Globus pallidus (tissue), 1 donor: ENCODE measurements around the gene DAG1.

ENCODE experiments used
- DNase-seq: peaks from one replicate; pipeline ENCODE4 v3.0.0-alpha.2; 2015; ENCODE audit warnings: low spot score

The DAG1 gene

DNA sequence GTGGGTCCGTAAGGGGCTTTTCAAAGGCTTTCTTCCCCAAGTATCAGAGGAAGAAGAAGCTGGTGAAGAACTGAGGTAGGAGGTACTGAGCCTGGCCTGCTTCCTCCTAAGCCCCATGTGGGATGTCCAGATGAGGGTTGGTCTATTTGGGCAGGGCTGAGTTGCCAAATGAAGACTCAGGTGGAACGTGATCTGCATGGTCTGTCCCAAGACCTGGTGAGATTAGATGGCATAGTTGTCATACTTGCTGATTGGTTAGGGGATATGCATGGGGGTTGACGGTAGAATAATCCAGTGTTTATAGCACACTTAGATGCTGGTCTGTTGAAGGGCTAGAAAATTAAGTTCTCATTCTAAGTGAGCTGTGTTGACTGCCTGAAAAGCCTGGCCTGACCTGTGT lies 47.9 kb downstream of the DAG1 start:
- DNase-seq, result no peak

DNA sequence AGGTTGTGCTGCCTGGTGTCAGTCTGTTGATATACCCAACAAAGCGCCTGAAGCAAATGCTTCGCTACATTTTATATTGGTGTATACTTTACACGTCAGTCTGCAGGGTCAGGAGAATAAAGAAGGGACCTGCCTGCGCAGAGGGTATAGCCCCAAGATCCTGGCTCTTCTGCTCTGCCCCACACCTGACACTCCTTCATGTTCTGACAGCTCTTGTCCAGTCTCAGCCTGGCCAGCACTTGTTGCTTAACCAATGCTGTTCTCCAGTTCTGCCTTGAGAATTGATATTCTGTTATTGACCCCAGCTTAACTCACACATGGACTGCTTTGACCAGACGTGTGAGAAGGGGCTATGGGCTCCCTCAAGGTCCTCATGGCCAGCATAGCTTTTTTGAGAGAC lies 48.4 kb downstream of the DAG1 start:
- no peak for DNase-seq

DNA sequence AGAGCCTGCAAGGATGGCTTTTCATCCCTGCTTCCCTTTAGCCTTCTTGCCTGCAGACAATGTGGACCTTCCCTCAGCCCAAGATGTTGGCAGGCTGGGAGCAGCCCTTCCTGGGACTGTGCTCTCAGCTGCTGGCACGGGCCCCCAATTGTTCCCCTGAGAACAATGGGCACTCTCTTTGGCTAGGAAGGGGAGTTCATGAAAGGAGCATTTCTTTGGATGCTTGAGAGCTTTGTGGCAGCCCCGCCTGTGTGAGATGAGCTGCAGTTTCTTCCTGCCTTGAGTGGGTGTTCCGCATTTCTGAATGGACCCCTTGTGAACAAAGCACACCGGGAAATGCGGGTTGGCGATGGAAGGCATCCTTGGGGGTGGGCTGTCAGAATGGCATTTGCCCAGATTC lies 49.2 kb downstream of the DAG1 start:
- peak; percentile 93 for DNase-seq

DNA sequence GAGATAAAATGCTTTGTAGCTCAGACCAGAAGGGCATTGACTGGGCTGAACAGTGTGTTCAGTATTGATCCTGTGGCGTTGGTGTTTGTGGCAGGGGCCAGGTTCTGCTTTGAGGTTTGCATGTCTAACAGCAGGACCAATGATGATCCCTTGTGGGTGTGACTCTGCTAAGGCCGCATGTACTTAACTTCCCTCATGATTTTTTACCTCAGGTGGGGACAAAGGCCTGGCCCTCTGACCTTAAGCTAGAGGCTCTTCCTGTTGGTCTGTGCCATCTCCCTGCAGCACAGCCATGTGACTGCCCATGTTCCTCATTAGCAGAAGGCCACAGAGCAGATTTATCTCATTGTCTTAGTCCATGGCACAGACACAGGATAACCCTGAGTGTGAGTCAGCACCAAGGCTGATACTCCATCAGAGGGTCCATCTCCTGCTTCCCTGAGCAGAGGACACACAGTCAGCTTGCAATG lies 49.9 kb downstream of the DAG1 start:
- DNase-seq, result no peak

DNA sequence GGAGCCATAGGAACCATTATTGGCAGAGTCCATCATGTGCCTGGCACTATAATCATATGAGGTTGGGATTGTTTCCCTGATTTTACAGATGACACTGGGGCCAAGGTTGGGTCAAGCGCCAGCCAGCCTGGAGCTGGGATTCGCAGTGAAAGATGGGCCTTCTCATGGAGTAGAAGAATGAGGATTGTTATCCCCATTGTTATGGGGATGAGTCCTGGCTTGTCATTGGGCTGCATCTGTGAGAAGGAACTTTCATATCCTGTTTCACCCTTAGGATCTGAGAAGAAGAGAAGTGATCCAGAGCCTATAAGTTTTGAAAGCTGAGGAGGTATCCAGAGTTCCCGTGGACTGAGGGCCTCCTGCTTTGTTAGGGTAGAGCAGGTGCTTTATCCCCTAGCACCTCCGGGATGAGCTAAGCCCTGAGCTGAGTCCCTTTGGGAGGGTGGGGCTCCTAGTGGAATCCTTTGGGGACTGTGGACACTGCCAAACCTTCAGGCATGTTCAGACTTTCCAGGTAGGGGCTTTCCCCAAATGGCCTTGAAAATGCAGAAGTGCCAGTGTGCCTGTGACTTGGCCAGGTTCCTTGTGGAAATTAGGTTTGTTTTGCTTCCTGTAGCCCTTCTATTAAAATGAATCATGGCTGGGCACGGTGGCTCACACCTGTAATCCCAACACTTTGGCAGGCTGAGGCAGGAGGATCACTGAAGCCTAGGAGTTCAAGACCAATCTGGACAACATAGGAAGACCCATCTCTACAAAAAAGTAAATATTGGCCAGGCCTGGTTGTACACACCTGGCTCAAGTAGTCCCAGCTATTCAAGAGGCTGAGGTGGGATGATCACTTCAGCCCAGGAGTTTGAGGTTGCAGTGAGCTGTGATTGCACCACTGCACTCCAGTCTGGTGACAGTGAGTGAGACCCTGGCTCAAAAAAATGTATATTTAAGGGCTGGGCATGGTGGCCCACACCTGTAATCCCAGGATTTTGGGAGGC lies 54.0 kb downstream of the DAG1 start:
- DNase-seq, result no peak

DNA sequence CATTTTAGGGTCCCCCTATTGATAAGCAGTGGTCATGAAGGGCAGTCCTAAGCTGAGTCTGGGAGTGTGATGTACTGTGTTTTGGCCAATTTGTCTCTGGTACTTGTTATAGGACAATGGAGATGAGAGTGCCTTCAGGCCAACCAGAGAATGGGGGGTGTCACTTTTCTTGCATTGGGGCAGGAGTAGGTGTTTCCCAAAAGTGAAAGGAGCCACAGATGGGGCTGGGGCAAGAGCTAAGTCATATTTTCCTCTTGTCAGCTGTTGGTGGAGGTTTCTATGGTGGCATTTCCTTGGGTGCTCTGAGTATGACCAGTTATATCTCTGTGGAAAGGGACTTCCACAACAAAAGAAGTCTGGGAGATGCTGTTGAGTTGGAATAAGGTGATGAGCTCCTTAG lies 59.5 kb downstream of the DAG1 start:
- DNase-seq, result no peak

DNA sequence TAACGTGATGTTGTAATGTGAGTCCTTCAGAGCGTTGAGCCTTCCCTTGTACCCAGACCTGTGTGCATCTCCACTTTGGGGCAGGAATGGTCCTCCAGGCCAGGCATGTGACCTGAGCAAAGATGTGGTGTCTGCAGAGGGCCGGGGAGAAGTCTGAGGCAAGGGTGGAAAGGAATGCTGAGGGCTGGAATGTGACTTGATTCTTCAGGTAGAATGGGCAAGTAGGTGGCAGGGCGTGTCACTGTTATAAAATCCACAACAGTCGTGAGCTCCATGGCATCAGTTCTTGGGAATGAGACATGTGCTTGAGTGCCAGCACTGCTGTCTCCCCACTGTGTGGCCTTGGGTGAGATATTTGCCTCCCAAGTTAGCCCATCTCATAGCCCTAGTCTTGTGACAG lies 60.2 kb downstream of the DAG1 start:
- DNase-seq, result no peak

DNA sequence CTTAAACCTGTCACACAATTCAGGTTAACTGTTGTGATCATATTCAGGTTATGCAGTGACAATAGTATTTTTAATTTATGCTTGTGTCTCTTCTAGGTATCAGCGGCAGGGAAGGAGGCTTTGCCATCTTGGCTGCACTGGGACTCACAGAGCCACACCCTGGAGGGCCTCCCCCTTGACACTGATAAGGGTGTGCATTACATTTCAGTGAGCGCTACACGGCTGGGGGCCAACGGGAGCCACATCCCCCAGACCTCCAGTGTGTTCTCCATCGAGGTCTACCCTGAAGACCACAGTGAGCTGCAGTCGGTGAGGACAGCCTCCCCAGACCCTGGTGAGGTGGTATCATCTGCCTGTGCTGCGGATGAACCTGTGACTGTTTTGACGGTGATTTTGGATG lies 60.6 kb downstream of the DAG1 start:
- DNase-seq, result no peak

DNA sequence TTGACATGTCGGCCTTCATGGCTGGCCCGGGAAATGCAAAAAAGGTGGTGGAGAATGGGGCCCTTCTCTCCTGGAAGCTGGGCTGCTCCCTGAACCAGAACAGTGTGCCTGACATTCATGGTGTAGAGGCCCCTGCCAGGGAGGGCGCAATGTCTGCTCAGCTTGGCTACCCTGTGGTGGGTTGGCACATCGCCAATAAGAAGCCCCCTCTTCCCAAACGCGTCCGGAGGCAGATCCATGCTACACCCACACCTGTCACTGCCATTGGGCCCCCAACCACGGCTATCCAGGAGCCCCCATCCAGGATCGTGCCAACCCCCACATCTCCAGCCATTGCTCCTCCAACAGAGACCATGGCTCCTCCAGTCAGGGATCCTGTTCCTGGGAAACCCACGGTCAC lies 61.2 kb downstream of the DAG1 start:
- no peak for DNase-seq

DNA sequence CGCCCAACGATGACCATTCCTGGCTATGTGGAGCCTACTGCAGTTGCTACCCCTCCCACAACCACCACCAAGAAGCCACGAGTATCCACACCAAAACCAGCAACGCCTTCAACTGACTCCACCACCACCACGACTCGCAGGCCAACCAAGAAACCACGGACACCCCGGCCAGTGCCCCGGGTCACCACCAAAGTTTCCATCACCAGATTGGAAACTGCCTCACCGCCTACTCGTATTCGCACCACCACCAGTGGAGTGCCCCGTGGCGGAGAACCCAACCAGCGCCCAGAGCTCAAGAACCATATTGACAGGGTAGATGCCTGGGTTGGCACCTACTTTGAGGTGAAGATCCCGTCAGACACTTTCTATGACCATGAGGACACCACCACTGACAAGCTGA lies 61.6 kb downstream of the DAG1 start:
- no peak for DNase-seq

DNA sequence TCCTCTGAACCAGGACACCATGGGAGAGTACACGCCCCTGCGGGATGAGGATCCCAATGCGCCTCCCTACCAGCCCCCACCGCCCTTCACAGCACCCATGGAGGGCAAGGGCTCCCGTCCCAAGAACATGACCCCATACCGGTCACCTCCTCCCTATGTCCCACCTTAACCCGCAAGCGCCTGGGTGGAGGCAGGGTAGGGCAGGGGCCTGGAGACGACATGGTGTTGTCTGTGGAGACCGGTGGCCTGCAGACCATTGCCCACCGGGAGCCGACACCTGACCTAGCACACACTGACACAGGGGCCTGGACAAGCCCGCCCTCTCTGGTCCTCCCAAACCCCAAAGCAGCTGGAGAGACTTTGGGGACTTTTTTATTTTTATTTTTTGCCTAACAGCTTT lies 63.0 kb downstream of the DAG1 start:
- DNase-seq, result no peak

DNA sequence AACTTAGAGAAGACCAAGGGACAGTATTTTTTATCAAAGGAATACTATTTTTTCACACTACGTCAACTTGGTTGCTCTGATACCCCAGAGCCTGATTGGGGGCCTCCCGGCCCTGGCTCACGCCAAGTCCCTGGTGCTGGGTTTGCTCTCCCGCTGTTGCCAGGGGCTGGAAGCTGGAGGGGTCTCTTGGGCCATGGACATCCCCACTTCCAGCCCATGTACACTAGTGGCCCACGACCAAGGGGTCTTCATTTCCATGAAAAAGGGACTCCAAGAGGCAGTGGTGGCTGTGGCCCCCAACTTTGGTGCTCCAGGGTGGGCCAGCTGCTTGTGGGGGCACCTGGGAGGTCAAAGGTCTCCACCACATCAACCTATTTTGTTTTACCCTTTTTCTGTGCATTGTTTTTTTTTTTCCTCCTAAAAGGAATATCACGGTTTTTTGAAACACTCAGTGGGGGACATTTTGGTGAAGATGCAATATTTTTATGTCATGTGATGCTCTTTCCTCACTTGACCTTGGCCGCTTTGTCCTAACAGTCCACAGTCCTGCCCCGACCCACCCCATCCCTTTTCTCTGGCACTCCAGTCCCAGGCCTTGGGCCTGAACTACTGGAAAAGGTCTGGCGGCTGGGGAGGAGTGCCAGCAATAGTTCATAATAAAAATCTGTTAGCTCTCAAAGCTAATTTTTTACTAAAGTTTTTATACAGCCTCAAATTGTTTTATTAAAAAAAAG lies 63.9 kb downstream of the DAG1 start:
- no peak for DNase-seq

DNA sequence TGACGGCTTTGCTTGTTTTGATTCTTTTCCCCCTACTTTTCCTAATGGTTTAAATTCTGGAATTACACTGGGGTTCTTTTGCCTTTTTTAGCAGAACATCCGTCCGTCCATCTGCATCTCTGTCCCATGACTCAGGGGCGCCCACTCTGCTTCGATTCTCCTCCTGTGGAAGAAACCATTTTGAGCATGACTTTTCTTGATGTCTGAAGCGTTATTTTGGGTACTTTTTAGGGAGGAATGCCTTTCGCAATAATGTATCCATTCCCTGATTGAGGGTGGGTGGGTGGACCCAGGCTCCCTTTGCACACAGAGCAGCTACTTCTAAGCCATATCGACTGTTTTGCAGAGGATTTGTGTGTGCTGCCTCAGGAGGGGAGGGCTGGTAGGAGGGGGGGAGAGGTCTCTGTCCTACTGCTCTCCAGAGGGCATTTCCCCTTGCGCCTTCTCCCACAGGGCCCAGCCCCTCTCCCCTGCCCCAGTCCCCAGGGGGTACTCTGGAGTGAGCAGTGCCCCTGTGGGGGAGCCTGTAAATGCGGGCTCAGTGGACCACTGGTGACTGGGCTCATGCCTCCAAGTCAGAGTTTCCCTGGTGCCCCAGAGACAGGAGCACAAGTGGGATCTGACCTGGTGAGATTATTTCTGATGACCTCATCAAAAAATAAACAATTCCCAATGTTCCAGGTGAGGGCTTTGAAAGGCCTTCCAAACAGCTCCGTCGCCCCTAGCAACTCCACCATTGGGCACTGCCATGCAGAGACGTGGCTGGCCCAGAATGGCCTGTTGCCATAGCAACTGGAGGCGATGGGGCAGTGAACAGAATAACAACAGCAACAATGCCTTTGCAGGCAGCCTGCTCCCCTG lies 64.7 kb downstream of the DAG1 start:
- DNase-seq, result no peak

DNA sequence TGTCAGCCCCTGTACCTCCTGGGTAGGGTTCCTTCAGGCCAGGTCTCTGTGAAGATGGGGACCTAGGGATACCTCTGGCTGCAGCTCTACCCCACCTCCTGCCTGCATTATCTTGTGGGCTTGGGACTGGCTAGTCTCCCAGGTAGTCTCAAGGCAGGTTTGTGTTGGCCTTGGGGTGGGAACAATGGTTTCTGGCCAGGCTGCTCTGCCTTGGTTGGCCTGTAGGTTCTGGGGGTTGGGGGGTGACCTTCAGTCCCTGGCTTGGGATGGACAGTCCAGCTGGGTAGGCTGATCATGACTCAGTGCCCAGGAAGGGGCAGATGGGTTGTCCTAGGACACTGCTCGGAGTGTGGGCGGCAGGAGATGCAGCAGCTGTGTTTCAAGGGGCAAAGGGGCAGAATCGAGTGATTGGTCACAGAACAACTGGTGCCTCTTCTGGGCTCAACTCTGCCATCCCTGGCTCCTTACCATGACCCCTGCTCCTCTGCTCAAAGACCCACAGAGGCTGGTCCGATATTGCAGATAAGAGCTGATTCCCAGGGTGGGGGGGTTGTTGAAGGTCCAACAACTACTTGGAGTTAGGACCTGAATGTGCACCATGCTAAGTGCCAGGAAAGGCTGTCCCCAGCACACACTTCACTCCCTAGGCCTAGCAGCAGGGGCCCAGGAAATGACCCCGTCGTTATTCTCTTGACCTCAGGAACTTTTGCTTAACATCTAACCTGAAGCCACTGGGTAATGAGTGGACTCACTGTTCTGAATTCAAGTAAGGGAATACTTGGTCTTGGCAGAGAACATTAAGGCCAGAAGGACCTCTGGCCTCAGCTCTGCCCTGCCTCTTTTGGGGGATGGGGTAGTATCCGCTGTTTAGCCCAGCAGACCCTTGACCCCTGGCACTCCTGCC lies 66.2 kb downstream of the DAG1 start:
- no peak for DNase-seq

DNA sequence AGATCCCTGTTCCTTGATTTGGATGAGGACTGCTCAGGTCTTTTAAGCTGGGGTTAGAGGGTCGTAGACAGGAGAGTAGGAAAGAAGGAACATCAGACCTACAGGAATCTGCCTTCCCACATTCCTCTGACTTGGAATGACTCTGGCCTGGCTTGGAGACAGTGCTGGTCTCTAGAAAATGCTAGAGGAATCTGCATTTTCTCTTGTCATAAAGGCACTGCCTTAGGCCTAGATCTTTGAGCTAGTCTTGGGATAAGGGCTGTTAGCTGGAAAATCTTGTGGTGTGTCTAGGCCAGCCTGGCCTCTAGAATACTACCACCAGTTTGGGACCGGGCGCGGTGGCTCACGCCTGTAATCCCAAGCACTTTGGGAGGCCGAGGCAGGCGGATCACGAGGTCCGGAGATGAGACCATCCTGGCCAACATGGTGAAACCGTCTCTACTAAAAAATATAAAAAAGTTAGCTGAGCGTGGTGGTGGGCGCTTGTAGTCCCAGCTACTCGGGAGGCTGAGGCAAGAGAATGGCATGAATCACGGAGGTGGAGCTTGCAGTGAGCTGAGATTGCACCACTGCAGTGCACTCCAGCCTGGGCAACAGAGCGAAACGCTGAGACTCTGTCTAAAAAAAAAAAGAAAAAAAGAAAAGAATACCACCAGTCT lies 66.9 kb downstream of the DAG1 start:
- DNase-seq, result no peak

DNA sequence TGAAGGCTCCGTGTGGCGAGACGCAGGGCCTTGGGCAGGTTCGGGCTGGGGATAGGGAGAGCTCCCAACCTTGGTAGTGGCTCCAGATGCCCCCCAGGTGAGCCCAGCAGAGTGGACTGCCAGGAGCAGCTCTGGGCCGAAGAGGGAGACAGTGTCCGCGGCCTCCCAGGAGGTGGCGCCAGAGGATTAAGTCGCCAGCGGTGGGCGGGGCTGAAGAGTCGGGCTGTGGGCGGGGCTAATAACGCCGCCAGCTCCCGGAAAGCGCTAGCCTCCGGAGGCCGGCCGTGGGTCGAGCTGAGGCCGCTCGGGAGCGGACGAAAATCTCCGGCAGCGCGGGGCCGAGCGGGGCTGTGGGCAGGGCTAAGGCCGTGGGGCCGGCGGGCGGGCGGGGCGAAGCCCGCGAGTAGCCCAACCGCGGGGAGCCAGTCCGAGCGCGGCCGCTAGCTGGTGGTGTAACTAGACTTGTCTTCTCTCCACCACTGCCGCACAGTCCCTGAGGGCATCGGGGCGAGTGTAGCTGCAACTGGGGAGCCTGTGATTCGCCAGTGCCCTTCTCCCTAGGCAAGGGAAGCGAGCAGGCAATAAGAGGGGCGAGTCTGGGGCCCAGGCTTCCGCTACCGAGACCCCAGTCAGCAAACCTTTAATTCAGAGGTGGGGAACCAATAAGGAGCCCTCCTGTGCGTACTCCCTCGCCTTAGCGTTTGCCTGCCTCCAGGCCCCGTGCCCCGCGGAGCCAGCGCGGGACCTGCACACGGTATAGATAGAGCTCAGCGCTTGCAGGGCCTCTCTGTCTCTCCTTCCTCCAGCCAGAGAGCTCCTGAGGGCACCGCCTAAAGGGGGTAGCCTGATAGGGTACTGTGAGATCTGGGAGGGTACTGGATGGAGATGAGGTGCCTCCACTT lies 69.8 kb downstream of the DAG1 start:
- peak; percentile 91 for DNase-seq

DNA sequence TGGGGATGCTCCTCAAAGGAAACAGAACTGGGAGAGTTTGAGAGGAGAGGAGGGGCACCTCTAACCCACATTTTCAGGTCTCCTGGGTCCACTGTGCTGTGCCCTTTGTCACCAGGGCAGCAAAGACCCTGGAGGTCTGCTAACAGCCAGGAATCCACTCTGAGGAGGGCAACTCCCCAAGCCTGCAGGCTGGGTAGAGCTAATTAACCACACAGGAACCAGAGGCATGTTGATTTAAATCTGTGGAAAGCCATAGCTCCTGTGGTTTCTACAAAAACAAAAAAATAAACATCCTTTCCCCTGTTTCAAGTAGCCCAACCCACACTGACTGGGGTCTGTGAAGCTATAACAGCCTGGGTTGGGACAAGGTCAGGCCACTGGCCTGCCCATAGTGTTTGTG lies 82.0 kb downstream of the DAG1 start:
- no peak for DNase-seq

DNA sequence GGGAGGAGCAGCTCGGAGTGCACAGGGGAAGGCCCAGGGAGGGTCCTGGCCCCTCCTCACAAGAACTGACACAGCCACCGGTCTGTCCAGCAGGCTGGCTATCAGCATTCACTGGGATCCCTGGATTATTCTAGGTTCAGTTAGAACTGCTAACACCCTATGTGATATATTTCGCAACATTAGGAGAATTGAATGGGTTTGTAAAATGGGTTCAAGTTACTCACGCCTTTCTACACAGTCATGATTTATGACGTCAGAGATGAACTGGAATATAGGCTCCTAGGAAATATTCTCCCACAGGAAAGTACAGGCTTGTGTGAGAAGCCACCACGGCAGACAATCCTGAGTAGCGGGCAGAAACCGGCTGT lies 83.2 kb downstream of the DAG1 start:
- no peak for DNase-seq
